Subcutaneous adipose tissue (tissue), 4 donors: ENCODE measurements around the gene CSDE1. TPM values are rescaled to one million over a fixed set of nuclear protein-coding genes. Genes with fewer than 3 reads are reported as not detected.

Experiments used
- CTCF ChIP-seq: fragments of 450-650 bp; IDR thresholded peaks from one replicate; pipeline ENCODE4 v1.5.1; 2016; ENCODE audit warnings: low read depth, mild to moderate bottlenecking, control low read depth, antibody characterized with exemption, moderate library complexity
- total RNA-seq, 4 donors: library from RNA; depleted of rRNA; stranded (reverse); fragments of >200 nt; gene quantifications; one replicate each; pipeline ENCODE4 v1.1.0, GENCODE V29; 2016

CSDE1 gene
- total RNA-seq, 4 donors from 2014 or later, result 1,034 to 3,143 (median 1,944) TPM

DNA sequence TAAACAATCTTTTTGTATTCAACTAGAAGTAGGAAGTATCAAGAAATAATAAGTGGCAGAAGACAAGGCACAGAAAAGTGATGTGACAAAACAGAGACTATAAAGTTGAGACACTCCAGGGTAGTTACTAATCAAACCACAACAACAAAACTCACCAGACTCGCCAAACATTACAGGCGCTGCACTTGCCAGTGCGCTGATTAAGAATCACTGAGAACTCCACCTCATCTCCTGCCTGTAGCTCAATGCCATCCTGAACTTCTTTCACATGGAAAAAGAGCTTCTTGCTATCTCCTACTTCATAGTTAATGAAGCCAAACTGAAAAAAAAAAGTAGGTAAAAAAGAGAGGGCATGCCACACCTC is 38.4 kb downstream of the CSDE1 start:
- no peak for TF ChIP-seq CTCF

- TF ChIP-seq CTCF, result no peak
These were observed 38.9 kb downstream of the CSDE1 start for GRCh38 chr1:114718661-114719423.

GRCh38 chr1:114716304-114717170 is 41.2 kb downstream of the CSDE1 start, which contains the start of gene NRAS:
TSS of gene NRAS (minus strand) at chr1:114716771. CDS start at chr1:114716160, 611 bp downstream.
- no peak for TF ChIP-seq CTCF

DNA sequence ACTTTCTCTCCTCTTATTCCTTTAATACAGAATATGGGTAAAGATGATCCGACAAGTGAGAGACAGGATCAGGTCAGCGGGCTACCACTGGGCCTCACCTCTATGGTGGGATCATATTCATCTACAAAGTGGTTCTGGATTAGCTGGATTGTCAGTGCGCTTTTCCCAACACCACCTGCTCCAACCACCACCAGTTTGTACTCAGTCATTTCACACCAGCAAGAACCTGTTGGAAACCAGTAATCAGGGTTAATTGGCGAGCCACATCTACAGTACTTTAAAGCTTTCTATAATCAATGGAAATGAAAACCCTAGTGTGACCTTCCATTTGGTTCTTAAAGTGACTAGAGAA is 41.9 kb downstream of the CSDE1 start:
- TF ChIP-seq CTCF, result no peak

GRCh38 chr1:114712977-114713376 is 44.8 kb downstream of the CSDE1 start:
- TF ChIP-seq CTCF, result no peak

DNA sequence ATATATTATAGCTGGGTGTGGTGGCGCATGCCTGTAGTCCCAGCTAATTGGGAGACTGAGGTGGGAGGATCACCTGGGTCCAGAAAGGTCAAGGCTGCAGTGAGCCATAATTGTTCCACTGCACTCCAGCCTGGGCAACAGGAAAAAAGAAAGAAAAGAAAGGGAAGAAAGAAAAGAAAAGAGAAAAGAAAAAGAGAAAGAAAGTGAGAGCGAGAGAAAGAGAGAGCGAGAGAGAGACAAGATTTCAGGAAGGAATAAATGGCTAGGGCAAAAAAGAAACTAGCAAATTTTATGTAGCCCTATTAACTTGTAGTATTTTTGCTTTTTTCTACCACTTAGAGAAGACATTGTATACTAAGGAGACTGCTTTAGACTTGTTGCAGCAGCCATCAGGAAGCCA is 47.4 kb downstream of the CSDE1 start:
- TF ChIP-seq CTCF, result no peak

DNA sequence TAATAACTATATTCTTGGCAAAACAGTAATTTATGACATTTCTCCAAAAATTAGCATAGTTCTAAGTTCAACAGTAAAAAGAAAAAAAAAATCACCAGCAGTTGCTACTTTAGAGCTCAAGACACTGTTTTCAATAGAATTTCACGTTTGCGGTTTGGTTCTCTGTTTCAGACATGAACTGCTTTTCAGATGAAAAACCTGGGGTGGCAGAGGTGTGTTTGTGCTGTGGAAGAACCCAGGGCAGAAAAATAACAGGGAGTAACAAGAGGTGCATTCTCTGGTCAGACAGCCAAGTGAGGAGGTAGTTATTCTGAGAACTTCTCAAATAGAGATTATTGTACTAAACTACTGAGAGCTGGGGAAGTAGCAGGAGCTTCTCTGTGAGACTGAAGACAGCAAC is 50.2 kb downstream of the CSDE1 start:
- no peak for TF ChIP-seq CTCF
